HFFc6 (cell line): Measurements from ENCODE around the gene CCSAP. TPM values are rescaled to one million over a fixed set of nuclear protein-coding genes. Genes with fewer than 3 reads are reported as not detected.

ENCODE experiments used
- DNase-seq: peaks from one replicate; pipeline ENCODE4 v3.0.0-alpha.2; 2018
- H3K27ac Mint-ChIP-seq: 2 replicates; pipeline ENCODE4 v1.8.0; 2020; ENCODE audit warnings: mild to moderate bottlenecking, mixed read lengths
- H3K27me3 Mint-ChIP-seq: 2 replicates; pipeline ENCODE4 v1.8.0; 2021; ENCODE audit warnings: mild to moderate bottlenecking, moderate library complexity, mixed read lengths; ENCODE audit not compliant: insufficient read depth
- H3K36me3 Mint-ChIP-seq: 2 replicates; pipeline ENCODE4 v1.8.0; 2021; ENCODE audit warnings: low read depth, mixed read lengths
- H3K4me1 Mint-ChIP-seq: 2 replicates; pipeline ENCODE4 v1.8.0; 2020; ENCODE audit warnings: low read depth, mixed read lengths
- H3K4me3 Mint-ChIP-seq: 2 replicates; pipeline ENCODE4 v1.8.0; 2020; ENCODE audit warnings: mild to moderate bottlenecking, moderate library complexity, mixed read lengths
- H3K9me3 Mint-ChIP-seq: 2 replicates; pipeline ENCODE4 v1.8.0; 2020; ENCODE audit warnings: mild to moderate bottlenecking, mixed read lengths
- total RNA-seq, 6 experiments: library from RNA; stranded (reverse); fragmentation: NEBNext Ultra II Directional; extraction: Animal tissue kit (Norgen Biotek cat#: 25700); gene quantifications; 2 replicates in 1 of 6; 3 replicates in 5 of 6; pipeline ENCODE4 v1.2.3, GENCODE V29; 2021
- TF ChIP-seq, protein P1 (sequence below): fragments of 200-600 bp; sonication (generic); IDR thresholded peaks from 2 replicates; pipeline ENCODE4 v1.5.0; 2021; ENCODE audit warnings: antibody characterized with exemption, mild to moderate bottlenecking

The CCSAP gene
- total RNA-seq, 6 experiments from 2014 or later: 4.6 to 6.4 (median 5.7) TPM

DNA sequence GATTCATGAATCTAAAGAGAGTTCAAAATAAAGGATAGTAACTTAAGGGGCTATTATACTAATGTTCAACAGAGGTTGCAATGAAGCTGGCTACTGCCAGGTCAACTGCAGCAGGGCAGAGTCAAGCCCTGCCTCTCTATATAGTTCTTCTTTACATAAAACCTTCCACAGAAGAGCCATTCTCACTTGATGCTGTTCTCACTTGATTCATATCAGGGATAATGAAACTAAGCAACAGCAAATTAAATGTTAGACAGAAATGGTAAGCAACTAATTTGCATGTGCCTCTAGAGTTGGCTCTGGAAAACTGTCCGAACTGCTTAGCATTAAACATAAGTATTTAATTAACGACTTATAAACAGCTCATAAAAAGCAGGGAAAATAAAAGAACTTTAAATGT lies 17.4 kb downstream of the CCSAP start:
- no peak for DNase-seq
- Mint-ChIP-seq H3K36me3 (peaks cover 26% of the 10 kb centered on the region), H3K9me3 (no peaks in the 10 kb centered on the region), H3K27ac (peak overlapping the region; percentile 22; the same call in 1 of the 2 replicates), H3K4me3 (peak overlapping the region; percentile 20), H3K4me1 (peaks cover 35% of the 10 kb centered on the region), H3K27me3 (no peaks in the 10 kb centered on the region; the same call in 1 of the 2 replicates)
- TF ChIP-seq, protein P1, sequence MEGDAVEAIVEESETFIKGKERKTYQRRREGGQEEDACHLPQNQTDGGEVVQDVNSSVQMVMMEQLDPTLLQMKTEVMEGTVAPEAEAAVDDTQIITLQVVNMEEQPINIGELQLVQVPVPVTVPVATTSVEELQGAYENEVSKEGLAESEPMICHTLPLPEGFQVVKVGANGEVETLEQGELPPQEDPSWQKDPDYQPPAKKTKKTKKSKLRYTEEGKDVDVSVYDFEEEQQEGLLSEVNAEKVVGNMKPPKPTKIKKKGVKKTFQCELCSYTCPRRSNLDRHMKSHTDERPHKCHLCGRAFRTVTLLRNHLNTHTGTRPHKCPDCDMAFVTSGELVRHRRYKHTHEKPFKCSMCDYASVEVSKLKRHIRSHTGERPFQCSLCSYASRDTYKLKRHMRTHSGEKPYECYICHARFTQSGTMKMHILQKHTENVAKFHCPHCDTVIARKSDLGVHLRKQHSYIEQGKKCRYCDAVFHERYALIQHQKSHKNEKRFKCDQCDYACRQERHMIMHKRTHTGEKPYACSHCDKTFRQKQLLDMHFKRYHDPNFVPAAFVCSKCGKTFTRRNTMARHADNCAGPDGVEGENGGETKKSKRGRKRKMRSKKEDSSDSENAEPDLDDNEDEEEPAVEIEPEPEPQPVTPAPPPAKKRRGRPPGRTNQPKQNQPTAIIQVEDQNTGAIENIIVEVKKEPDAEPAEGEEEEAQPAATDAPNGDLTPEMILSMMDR: no peak

DNA sequence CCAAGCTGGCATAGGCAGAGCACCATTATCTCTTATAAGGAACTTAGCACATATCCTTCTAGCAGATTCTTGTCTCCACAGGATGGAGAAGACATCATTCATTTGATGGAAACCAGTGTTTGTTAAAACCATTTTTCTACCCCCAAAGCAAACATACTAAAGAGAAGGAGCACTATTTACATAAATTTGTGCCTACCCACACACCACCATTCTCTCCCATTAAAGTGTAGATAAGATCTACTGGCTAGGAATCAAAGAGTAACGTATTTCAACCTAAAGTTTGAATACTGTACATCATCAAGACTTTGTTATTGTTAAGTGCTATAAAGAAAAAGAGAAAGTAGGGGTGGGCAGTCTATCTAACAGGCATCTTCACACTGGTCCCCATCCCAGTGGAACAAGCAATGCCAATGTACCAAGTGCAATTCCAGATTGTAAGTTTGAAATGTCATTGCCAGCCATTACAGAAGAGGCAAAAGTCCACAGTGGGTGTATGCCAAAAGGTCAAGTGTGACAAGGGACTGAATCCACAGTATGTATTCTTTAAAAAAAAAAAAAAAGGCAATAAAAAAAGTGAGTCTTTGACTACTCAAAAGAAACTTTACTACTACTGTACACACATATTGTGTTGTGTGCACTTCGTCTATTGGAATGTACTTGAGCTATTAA lies 18.8 kb downstream of the CCSAP start:
- Mint-ChIP-seq H3K4me3 (no peak overlapping the region), H3K9me3 (no peaks in the 10 kb centered on the region), H3K36me3 (peaks cover 26% of the 10 kb centered on the region), H3K27ac (no peak overlapping the region), H3K4me1 (peaks cover 35% of the 10 kb centered on the region), H3K27me3 (no peaks in the 10 kb centered on the region; the same call in 1 of the 2 replicates)
- no peak for DNase-seq
- TF ChIP-seq, protein P1: no peak

DNA sequence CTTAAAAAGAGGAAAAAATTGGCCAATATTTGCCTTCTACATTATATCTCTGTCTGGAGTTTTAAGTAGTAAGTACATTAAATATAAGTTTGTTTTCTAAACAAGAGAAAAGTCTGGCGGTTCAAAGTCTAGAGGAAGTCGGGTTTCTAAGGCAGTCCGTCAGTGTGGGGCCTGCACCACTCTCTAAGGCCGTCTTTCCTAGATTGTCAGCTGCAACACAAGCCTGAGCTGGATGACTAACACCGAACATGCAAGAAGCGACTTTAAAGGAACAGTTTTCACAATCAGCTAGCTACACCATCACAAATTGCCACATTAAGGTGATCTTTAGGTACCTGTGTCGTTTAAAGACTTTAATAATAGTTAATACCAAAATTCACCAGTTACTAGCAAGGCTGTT lies 19.6 kb downstream of the CCSAP start:
- Mint-ChIP-seq H3K27me3 (no peaks in the 10 kb centered on the region; the same call in 1 of the 2 replicates), H3K4me3 (no peak overlapping the region), H3K9me3 (no peaks in the 10 kb centered on the region), H3K27ac (no peak overlapping the region), H3K36me3 (peaks cover 26% of the 10 kb centered on the region), H3K4me1 (peaks cover 38% of the 10 kb centered on the region)
- TF ChIP-seq, protein P1: no peak
- no peak for DNase-seq

DNA sequence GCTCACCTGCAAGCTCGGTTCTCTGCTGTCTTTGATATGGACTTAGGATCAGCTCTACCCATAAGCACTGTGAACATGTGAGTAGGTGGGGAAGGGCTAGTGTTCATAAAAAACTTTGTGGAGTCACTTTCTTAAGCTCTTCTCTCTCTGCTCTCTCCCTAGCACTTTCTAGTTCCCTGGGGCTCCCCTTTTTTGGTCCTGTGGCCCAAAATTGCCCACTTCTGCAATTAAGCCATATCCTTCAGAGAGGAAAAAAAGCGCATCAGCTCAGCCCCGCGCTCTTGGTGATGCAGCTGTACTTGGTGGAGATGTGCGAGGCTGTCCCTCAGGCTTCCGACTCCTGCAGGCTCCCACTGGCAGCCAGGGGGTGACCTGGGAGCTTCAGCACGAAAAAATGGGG lies 23.4 kb downstream of the CCSAP start:
- Mint-ChIP-seq H3K27me3 (no peaks in the 10 kb centered on the region), H3K27ac (no peak overlapping the region), H3K9me3 (no peaks in the 10 kb centered on the region), H3K4me3 (no peak overlapping the region), H3K36me3 (peaks cover 10% of the 10 kb centered on the region), H3K4me1 (peaks cover 24% of the 10 kb centered on the region)
- TF ChIP-seq, protein P1: no peak
- no peak for DNase-seq

DNA sequence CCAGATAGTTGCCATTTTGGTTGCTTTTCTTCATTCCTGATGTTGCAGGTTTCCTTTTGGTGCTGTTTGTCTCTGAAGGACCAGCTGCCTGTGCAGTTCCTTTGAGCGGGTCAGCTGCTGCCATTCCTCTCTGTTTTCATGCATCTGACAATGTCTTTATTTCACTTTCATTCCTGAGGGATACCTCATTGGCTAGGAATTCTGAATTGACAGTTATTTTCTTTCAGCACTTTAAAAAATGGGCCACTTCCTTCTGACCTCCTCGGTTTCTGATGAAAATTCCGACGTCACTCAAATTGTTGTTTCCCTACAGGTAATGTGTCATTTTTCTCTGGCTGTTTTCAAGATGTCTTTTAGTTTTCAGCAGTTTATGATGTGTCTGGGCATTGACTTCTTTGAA lies 24.8 kb downstream of the CCSAP start:
- H3K4me1 Mint-ChIP-seq: peaks cover 10% of the 10 kb centered on the region
- no peaks in the 10 kb centered on the region for H3K27me3 Mint-ChIP-seq
- peaks cover 1% of the 10 kb centered on the region; the same call in 1 of the 2 replicates for H3K36me3 Mint-ChIP-seq
- TF ChIP-seq, protein P1: no peak
- no peaks in the 10 kb centered on the region for H3K9me3 Mint-ChIP-seq
- no peak overlapping the region for H3K27ac Mint-ChIP-seq
- H3K4me3 Mint-ChIP-seq: no peak overlapping the region
- DNase-seq: no peak
